Left colon (tissue), 2 donors: ENCODE data around the gene C1QA. TPM values are rescaled to one million over a fixed set of nuclear protein-coding genes. Genes with fewer than 3 reads are reported as not detected.
A peak's percentile ranks its signal among the peaks of the same experiment; 100 is the strongest.

Experiments
- ATAC-seq: fragments of 200-7000 bp; cut with Tn5 transposase; one replicate; pipeline ENCODE4 v1.9.1; 2020; ENCODE audit warnings: mild to moderate bottlenecking, moderate library complexity
- DNase-seq, 2 donors: peaks; one replicate each; pipeline ENCODE4 v3.0.0-alpha.2; 2020
- intact Hi-C, 2 donors: fragments of 100-400 bp; cut with DNase I in 1 of 2; cut with micrococcal nuclease in 1 of 2; formaldehyde crosslinking; loops; one replicate each; pipeline versions ENCODE4 v1.11.2 to v1.14.0; 2022; cut with DNase I, micrococcal nuclease
- long read RNA-seq: library from polyadenylated mRNA; unstranded; transcript quantifications from one replicate; pipeline ENCODE4 v2.0.0, GENCODE V29; 2021
- total RNA-seq, 2 donors: library from RNA; stranded (reverse); fragmentation: NEBNext Ultra II Directional; extraction: Animal tissue kit (Norgen Biotek cat#: 25700); gene quantifications; one replicate each; pipeline ENCODE4 v1.2.1, GENCODE V29; 2021
- donor health status: DM: no; HTN: no; CAD: no.
- donor health status: DM: yes; HTN: yes; CAD: no.

C1QA gene
- total RNA-seq: 100 to 1,000 TPM in 1 of 2 donors, 10 to 100 TPM in 1; 22.8 to 129 TPM
- long read RNA-seq, transcript C1QA-201 (3 exons, 1,143 nt): major isoform, 11 of 17 reads
- long read RNA-seq, partial matches to known transcripts: 3 of 17 reads
- long read RNA-seq, other reads (novel, unspliced or antisense): 0 of 17 reads

DNA sequence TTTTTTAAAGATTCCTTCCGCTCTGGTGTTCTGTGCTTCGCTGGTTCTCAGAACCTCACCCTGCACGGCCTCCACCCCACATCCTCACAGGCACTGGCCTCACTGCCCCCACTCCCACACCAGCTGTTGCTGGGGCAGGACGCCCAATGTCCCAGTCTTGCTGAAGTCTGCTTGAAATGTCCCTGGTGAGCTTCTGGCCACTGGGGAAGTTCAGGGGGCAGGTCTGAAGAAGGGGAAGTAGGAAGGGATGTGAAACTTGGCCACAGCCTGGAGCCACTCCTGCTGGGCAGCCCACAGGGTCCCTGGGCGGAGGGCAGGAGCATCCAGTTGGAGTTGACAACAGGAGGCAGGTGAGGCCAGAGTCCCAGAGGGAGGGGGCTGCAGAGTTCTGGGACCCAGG, at the start of gene C1QA:
Gene C1QA, plus strand, starts transcription at position 276 of the 400 bp plus-strand sequence. CDS start 989 bp downstream, outside the sequence.
- intact Hi-C loops: no loop called here
- DNase-seq: peak; percentile 30 to 58
- ATAC-seq: peak; percentile 32

GRCh38 chr1:22587247-22587646, 49.2 kb upstream of the C1QA start:
- no peak for ATAC-seq
- DNase-seq: no peak
- intact Hi-C loops: no loop called here

DNA sequence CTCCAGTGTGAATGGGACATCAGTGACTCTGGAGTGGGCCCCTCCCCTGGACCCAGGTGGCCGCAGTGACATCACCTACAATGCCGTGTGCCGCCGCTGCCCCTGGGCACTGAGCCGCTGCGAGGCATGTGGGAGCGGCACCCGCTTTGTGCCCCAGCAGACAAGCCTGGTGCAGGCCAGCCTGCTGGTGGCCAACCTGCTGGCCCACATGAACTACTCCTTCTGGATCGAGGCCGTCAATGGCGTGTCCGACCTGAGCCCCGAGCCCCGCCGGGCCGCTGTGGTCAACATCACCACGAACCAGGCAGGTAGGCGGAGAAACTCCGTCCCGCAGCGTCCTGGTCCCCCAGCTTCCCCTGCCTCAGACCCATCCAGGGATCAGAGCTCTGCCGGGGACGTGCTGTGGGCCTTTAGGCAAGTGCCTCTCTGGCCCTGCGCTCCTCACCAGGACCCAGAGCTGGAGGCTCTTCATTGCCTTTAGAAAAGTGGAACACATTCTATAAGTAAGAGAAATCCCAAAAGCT, 47.5 kb upstream of the C1QA start:
- ATAC-seq (no peak), DNase-seq (no peak)
- intact Hi-C loops: no loop called here

GRCh38 chr1:22591576-22591975, 44.9 kb upstream of the C1QA start:
- intact Hi-C loops: no loop called here
- no peak for ATAC-seq
- DNase-seq: no peak

DNA sequence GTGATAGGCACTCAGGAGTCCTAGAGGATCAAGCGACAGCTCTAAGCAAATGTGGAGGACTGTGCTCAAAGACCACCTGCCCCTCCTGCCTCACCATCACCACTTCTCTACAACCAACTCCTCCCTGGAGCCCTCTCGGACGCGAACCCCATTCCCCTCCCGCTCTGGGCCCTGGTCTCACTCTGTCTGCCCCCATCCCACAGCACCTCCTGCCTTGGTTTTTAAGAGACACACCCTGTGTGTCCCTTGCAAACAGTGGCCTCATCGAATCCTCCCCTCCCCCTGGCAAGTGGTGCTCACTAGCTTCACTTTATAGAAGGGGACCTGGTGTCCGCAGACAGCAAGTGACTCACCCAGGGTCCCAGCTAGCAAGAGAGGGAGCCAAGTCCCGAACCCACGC, 44.4 kb upstream of the C1QA start:
- intact Hi-C loops: no loop called here
- ATAC-seq (no peak), DNase-seq (no peak)

DNA sequence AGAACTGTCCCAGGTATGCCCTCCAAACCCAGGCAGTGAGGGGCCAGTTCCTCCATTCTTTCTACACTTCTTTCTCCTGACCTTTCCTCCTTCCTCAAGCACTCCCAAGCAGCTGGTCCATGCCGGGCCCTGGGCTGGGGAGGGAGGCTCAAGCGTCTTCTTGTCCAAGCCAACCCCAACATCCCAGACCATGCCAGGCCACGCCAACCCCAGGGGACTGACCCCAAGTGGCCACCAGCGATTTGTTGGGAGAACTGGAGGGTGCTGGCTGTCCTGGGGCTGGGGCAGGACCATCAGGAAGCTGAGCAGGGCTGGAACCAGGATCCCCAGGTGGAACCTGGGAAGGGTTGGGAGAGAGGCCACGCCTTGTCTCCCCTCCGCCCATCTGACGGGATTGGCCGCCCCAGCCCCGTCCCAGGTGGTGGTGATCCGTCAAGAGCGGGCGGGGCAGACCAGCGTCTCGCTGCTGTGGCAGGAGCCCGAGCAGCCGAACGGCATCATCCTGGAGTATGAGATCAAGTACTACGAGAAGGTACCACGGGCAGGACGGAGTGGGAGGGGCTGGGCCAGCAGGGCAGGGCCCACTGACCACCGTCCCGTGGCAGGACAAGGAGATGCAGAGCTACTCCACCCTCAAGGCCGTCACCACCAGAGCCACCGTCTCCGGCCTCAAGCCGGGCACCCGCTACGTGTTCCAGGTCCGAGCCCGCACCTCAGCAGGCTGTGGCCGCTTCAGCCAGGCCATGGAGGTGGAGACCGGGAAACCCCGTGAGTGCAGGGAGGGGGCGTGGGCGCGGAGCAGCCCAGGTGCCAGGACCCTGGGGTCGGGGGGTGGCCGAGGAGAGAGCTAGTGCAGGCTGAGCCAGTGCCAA, 43.3 kb upstream of the C1QA start:
- ATAC-seq: peak; percentile 94
- DNase-seq: peak in 1 of 2 donors; percentile 42
- intact Hi-C loops: no loop called here

- DNase-seq (no peak), ATAC-seq (no peak)
- intact Hi-C loops: no loop called here
Observed at GRCh38 chr1:22594396-22594795, 42.0 kb upstream of the C1QA start.

GRCh38 chr1:22595108-22595507, 41.3 kb upstream of the C1QA start:
- intact Hi-C loops: no loop called here
- ATAC-seq (no peak), DNase-seq (no peak)

- intact Hi-C loops: no loop called here
- DNase-seq (no peak), ATAC-seq (no peak)
Observed at GRCh38 chr1:22597301-22597965, 39.0 kb upstream of the C1QA start.

DNA sequence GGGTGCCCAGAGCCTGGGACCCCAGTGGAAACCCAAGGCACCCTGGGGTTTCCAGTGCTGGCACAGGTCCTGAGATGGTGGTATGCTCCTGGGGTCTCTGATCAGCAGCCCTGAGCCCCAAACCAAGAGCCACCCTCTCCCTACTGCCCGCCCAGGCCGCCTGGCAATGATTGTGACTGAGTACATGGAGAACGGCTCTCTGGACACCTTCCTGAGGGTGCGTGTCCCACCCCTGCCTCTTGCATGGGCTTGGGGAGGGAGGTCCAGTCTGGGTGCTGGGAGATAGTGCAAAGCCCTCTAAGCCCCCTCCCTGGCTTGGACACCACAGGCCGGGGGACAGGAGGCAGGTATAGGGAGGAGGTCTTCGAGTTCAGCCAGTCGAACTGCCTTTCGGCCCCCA, 38.4 kb upstream of the C1QA start:
- ATAC-seq (no peak), DNase-seq (no peak)
- intact Hi-C loops: no loop called here

DNA sequence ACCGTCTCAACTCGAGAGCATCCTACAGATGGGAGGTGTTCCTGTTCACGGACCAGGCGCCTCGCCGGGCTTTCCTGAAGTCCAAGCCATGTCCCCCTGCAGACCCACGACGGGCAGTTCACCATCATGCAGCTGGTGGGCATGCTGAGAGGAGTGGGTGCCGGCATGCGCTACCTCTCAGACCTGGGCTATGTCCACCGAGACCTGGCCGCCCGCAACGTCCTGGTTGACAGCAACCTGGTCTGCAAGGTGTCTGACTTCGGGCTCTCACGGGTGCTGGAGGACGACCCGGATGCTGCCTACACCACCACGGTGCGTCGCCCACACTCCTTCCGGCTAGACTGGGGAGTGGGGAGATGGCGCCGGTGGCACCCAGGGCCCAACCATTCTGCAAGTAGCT, 37.7 kb upstream of the C1QA start:
- ATAC-seq (no peak), DNase-seq (no peak)
- intact Hi-C loops: no loop called here

GRCh38 chr1:22600071-22600816, 36.2 kb upstream of the C1QA start:
- intact Hi-C loops: no loop called here
- peak in 1 of 2 donors; percentile 55 for DNase-seq
- ATAC-seq: peak; percentile 99

DNA sequence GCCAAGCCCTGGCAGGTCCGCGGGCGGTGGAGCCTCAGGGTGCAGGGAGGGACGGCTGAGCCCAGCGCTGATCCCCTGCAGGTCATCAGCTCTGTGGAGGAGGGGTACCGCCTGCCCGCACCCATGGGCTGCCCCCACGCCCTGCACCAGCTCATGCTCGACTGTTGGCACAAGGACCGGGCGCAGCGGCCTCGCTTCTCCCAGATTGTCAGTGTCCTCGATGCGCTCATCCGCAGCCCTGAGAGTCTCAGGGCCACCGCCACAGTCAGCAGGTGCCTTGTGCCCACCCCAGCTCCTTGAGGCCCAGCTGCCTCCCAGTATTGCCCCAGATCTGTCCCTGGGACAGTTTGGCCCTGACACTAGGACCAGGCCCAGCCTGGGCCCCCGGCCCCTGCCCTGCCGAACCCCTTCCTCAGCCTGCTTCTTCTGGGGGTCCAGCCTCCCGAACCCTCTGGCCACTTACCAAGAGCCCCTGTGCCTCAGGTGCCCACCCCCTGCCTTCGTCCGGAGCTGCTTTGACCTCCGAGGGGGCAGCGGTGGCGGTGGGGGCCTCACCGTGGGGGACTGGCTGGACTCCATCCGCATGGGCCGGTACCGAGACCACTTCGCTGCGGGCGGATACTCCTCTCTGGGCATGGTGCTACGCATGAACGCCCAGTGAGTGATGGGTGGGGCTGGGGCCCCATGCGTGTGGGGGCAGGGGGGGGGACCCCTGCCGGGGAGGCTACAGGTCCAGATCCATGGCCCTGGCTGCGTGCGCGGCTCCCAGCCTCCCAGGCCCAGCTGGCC, 35.4 kb upstream of the C1QA start:
- ATAC-seq: no peak
- DNase-seq: no peak
- intact Hi-C loops: no loop called here

DNA sequence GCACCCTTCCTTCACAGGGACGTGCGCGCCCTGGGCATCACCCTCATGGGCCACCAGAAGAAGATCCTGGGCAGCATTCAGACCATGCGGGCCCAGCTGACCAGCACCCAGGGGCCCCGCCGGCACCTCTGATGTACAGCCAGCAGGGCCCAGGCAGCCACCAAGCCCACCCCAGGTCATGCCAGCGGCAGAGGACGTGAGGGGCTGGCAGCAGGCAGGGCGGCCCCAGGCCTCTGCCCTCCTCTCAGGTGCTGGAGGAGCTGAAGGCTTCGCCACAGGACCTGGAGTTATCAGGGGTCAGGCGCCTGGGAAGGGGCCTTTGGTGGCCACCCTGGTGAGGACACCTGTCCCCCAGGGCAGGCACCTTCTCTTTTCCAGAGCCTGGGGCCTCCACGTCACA, 34.8 kb upstream of the C1QA start:
- ATAC-seq (no peak), DNase-seq (no peak)
- intact Hi-C loops: no loop called here

DNA sequence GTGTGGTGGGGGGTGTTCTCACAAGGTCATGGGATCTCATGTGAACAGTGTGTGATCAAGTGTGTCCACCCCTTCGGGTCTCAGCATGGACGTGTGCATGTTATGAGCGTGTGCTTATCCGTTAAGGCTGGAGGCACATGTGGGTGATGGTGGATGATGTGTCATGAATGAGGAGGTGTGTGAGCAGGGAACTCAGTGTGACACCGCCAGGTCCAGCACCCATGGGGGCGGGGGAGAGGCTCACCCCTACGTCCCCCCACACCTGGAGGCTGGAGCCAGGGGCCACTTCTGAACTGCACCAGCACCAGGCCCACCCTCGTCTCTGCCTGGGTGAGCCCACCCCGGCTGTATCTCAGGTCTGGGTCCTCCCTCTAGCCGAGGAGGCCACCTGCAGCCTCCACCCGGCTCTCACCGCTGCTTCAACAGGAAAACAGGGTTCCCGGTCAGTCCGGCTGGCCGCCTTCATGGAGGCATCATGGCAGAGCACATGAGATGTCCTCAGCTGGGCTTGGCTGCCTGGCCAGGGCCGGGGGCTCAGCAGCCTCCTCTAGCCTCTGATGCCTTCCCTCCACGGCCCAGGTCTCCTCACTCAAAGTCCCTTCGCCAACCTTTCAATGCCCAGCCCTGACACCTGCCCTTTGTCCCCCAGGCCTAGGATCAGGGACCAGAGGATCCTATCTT, 34.2 kb upstream of the C1QA start:
- DNase-seq (no peak), ATAC-seq (no peak)
- intact Hi-C loops: no loop called here

- ATAC-seq: no peak
- intact Hi-C loops: no loop called here
- no peak for DNase-seq
Observed at GRCh38 chr1:22606161-22606560, 30.3 kb upstream of the C1QA start.

GRCh38 chr1:22607154-22607553, 29.3 kb upstream of the C1QA start:
- DNase-seq: no peak
- intact Hi-C loops: no loop called here
- ATAC-seq: no peak

- intact Hi-C loops: no loop called here
- no peak for ATAC-seq
- no peak for DNase-seq
Observed at GRCh38 chr1:22608361-22608760, 28.1 kb upstream of the C1QA start.
